Measurements from ENCODE around the gene VSX2. TPM values are rescaled to one million over a fixed set of nuclear protein-coding genes. Genes with fewer than 3 reads are reported as not detected.

VSX2 gene
- total RNA-seq, 1 experiment from 2014 or later = not detected

- Mint-ChIP-seq H3K4me1 (ENCODE audit: low read depth, unreplicated experiment) (no peaks in the 10 kb centered on the region), H3K4me3 (ENCODE audit: low read depth, unreplicated experiment) (no peak overlapping the region), H3K27ac (ENCODE audit: unreplicated experiment) (no peak overlapping the region), H3K36me3 (ENCODE audit: insufficient read depth, unreplicated experiment) (peaks cover 5% of the 10 kb centered on the region), H3K9me3 (ENCODE audit: low read depth, unreplicated experiment) (no peaks in the 10 kb centered on the region), H3K27me3 (ENCODE audit: unreplicated experiment) (peaks cover 84% of the 10 kb centered on the region)
- BruUV-seq (replicated peaks) = no TSS peak
- CTCF ChIA-PET = no interaction called here
- DNase-seq = no peak
- TF ChIP-seq CTCF (IDR thresholded peaks at IDR 0.05; ENCODE audit: unreplicated experiment) = no peak
- intact Hi-C loops (cut with micrococcal nuclease; ENCODE audit: unreplicated experiment) = no loop called here
Observed at GRCh38 chr14:74243051-74243450, 3.8 kb downstream of the VSX2 start.

- Mint-ChIP-seq H3K9me3 (ENCODE audit: low read depth, unreplicated experiment) (no peaks in the 10 kb centered on the region), H3K4me3 (ENCODE audit: low read depth, unreplicated experiment) (no peak overlapping the region), H3K4me1 (ENCODE audit: low read depth, unreplicated experiment) (no peaks in the 10 kb centered on the region), H3K36me3 (ENCODE audit: insufficient read depth, unreplicated experiment) (no peaks in the 10 kb centered on the region), H3K27me3 (ENCODE audit: unreplicated experiment) (peaks cover 73% of the 10 kb centered on the region), H3K27ac (ENCODE audit: unreplicated experiment) (no peak overlapping the region)
- CTCF ChIA-PET = no interaction called here
- DNase-seq = peak; percentile 16
- intact Hi-C loops (cut with micrococcal nuclease; ENCODE audit: unreplicated experiment) = no loop called here
- TF ChIP-seq CTCF (IDR thresholded peaks at IDR 0.05; ENCODE audit: unreplicated experiment) = no peak
- BruUV-seq (replicated peaks) = no TSS peak
Observed at GRCh38 chr14:74244115-74244514, 4.9 kb downstream of the VSX2 start.

DNA sequence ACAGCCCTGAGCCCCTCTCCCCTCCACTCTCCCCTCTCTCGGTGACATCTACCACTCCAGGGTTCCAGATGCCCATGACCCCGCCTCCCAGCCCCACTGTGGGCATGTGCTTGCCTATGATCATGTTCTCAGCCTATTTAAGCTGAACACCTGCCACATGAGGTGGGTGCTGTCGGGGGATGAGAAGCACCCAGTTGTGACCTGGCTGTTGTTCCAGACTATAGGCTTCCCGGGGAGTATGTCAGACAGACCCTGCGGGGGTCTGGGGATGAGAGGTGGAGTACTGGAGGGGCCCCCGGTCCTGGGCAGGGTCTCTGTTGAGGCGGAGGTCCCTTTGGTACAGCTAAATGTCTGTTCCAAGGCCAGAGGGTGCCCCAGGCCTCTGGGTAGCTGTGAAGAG is 6.0 kb downstream of the VSX2 start:
- no TSS peak for BruUV-seq (replicated peaks)
- no peak overlapping the region for H3K27ac Mint-ChIP-seq (ENCODE audit: unreplicated experiment)
- TF ChIP-seq CTCF (IDR thresholded peaks at IDR 0.05; ENCODE audit: unreplicated experiment) = no peak
- H3K4me3 Mint-ChIP-seq (ENCODE audit: low read depth, unreplicated experiment) = no peak overlapping the region
- no peaks in the 10 kb centered on the region for H3K9me3 Mint-ChIP-seq (ENCODE audit: low read depth, unreplicated experiment)
- CTCF ChIA-PET = interaction anchor here (0.8 kb wide), 1 partner anchor 14 kb away, joined by 3 read pairs; no protein-coding TSS in a partner anchor
- H3K4me1 Mint-ChIP-seq (ENCODE audit: low read depth, unreplicated experiment) = no peaks in the 10 kb centered on the region
- intact Hi-C loops (cut with micrococcal nuclease; ENCODE audit: unreplicated experiment) = no loop called here
- no peak for DNase-seq
- peaks cover 66% of the 10 kb centered on the region for H3K27me3 Mint-ChIP-seq (ENCODE audit: unreplicated experiment)
- no peaks in the 10 kb centered on the region for H3K36me3 Mint-ChIP-seq (ENCODE audit: insufficient read depth, unreplicated experiment)

- DNase-seq = no peak
- H3K27me3 Mint-ChIP-seq (ENCODE audit: unreplicated experiment) = peaks cover 59% of the 10 kb centered on the region
- no peak overlapping the region for H3K27ac Mint-ChIP-seq (ENCODE audit: unreplicated experiment)
- BruUV-seq (replicated peaks) = no TSS peak
- TF ChIP-seq CTCF (IDR thresholded peaks at IDR 0.05; ENCODE audit: unreplicated experiment) = no peak
- H3K4me3 Mint-ChIP-seq (ENCODE audit: low read depth, unreplicated experiment) = no peak overlapping the region
- intact Hi-C loops (cut with micrococcal nuclease; ENCODE audit: unreplicated experiment) = no loop called here
- H3K9me3 Mint-ChIP-seq (ENCODE audit: low read depth, unreplicated experiment) = no peaks in the 10 kb centered on the region
- CTCF ChIA-PET = no interaction called here
- H3K4me1 Mint-ChIP-seq (ENCODE audit: low read depth, unreplicated experiment) = peaks cover 6% of the 10 kb centered on the region
- H3K36me3 Mint-ChIP-seq (ENCODE audit: insufficient read depth, unreplicated experiment) = peaks cover 3% of the 10 kb centered on the region
Observed at GRCh38 chr14:74246542-74246941, 7.3 kb downstream of the VSX2 start.

Measured in Calu3 (cell line).